HG02943 (cell line): ENCODE data around the gene MAGI1.

Source experiments
- ATAC-seq: cut with Tn5 transposase; IDR thresholded peaks from one replicate; pipeline ENCODE4 v1.9.1; 2021; ENCODE audit warnings: mild to moderate bottlenecking, low read depth, moderate library complexity; ENCODE audit not compliant: unreplicated experiment

The MAGI1 gene

DNA sequence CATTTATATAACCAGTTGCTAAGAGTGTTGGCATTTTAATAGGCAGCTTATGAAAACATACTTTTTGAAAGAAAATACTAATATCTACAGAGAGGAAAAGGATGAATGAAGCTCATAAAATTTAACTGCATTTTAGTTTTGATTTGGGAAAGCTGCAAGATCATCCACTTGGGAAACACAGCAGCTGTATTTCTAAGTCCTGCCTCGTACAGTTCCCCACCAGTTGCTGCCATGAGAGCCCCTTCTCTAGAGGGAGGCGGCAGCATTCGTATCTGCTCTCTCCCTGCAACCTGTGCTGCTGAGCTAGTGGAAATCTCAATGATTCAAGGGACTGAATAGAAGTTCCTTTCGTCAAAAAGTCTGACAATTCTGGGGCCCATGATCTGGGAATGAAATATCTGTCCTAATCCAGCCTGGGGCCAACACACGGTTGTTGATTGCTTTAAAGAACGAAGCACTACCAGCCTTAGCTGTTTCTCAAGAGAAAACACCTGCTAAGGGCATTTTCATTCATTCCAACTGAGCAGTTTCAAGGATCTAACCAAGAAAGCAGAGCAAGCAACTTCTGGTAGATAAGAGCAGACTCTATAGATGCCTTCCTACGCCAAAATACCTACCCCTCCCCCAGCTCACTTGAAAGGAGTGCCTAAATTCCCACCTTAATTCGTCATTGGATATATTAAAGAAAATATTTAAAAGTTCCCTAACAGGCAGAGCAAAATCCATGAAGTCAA is 223.7 kb downstream of the MAGI1 start:
- ATAC-seq, result no peak

DNA sequence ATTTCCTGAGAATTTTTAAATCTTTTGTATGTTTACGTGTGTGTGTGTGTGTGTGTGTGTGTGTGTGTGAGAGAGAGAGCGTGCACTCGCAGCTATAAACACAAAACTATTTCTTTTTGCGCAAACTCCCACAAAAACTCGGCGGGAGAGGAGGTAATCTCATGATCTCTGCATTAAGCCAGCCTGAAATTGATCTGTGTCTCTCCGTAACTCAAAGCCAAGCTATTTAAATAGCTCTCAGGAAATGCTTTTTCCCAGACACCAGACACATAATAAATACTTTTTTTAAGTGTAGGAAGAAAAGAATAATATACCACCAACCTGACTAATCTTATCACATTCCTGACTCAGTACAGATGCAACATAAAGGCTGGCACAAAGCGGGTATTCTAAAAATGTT is 226.8 kb downstream of the MAGI1 start:
- ATAC-seq, result no peak

GRCh38 chr3:65811086-65811761 is 227.5 kb downstream of the MAGI1 start:
- ATAC-seq, result no peak

GRCh38 chr3:65810302-65810701 is 228.4 kb downstream of the MAGI1 start:
- no peak for ATAC-seq

DNA sequence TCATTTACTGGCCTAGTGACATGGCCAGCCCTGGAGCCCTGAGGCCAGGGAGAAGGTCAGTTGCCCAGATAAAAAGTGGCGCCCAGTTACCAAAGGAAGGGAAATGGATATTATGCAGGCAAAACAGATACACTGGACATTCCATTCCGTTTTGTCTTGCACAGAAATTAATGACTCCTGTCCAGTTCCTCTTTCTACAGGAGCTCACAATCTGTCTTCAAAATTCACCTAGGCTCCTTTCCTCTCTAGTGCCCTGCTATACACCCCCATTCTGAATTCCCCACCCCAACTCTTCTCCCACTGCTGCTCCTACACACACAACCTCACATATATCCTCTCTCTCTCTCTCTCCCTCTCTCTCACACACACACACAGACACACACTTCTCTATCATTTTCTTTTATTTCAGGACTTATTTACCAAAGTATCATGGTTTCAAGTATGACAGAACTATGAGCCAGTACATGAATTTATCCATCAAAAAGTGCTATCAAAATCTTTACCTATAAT is 229.0 kb downstream of the MAGI1 start:
- ATAC-seq, result no peak

DNA sequence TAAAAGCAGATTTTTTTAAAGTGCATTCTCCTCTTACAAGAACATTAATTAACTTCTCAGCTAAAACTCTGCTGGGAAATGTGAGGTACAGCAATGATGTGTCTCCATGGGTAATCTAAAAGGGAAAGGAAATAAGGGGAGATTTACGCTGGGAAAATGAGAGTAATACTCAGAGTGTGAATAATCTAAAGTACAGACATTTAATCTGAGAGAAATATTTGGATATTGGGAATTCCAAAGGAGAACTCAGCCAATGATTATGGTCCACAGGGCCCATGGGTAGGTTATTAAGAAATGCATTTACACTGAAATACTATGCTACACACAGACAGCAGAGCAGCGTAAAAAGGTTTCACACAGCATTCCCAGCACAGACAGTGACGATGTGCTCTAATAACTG is 229.9 kb downstream of the MAGI1 start:
- ATAC-seq, result no peak

- ATAC-seq, result no peak
These were observed 230.3 kb downstream of the MAGI1 start for GRCh38 chr3:65808407-65808806.

DNA sequence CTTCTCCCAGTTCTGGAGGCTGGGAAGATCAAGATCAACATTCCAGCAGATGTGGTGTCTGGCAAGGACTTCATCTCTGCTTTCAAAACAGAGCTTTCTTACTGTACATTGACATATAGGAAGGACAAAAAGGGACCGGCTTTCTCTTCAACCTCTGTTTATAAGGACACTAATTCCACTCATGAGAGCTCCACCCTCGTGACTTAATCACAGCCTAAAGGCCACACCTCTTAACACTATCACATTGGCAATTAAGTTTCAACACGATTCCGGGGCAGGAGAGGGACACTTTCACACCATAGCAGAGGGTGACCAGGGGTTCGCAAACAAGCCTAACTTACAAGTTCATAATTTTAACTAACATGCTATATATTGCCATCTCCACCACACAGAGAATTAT is 231.5 kb downstream of the MAGI1 start:
- ATAC-seq, result no peak

DNA sequence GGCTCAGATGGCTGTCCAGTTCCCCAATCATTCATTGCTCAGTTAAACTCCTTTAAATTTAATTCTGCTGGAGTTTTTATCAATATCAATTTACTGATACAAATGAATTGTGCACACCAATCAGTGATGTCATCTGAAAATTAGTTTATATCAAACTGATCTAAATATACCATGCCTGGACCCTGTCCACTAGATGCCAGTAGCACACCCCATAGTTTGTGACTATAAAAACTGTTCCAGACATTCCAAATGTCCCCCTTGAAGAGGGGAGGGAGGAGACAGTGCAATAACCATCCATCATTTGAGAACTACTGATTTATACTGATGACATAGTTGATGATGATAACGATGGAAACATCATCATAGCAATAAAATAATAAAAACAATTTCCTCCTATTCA is 232.1 kb downstream of the MAGI1 start:
- no peak for ATAC-seq

GRCh38 chr3:65796676-65797075 is 242.0 kb downstream of the MAGI1 start:
- ATAC-seq, result no peak

DNA sequence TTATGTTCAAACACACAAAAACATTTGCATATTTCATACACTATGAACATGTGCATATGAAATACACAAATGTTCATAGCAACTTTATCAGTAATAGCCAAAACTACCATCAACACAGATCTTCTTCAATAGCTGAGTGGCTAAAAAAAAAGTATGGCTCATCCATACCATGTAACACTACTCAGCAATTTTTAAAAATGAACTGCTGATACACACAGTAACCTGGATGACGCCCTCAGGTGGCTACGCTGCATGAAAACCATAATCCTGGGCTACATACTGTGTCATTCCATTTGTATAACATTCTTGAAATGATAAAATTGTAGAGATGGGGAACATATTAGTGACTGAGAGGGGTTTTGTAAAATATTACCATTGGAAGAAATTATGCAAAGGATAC is 243.6 kb downstream of the MAGI1 start:
- ATAC-seq, result no peak

GRCh38 chr3:65793495-65794200 is 245.1 kb downstream of the MAGI1 start:
- no peak for ATAC-seq

- no peak for ATAC-seq
These were observed 250.3 kb downstream of the MAGI1 start for GRCh38 chr3:65788461-65788860.

DNA sequence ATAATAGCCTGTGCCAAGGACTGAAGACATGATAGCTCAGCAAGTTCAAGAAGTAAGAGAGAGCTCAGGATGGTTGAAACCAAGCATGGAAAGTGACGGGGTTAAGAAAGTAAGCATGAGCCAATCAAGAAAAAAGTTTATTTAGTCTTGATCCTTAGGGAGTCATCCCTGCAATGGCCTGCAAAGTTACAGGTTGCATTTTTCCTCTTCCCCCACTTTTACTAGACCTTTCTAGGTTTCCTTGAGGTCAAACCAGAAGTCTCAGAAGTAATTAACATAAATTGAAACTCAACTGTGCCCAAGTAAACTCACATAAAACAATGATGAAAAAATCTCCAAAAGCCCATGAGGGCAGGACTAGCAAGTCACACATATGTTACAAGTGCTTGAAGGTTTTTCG is 250.9 kb downstream of the MAGI1 start:
- ATAC-seq, result no peak

DNA sequence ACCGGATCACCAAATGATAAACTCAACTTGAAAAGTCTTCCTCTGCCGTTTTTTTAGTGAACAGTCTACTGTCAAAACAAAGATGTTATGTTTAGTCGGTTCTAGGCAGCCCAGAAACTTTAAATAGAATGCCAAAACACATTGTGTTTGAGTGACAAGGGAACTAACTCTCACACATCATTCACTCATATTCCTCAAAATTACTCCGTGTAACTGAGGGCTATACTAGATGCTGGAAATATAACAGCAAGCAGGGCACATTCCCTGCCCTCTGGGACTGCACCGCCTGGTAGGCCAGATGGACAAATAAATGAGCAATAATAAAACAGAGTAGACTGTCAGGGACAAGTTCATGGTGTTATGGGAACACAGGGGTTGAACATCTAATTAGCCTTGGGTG is 251.4 kb downstream of the MAGI1 start:
- no peak for ATAC-seq

DNA sequence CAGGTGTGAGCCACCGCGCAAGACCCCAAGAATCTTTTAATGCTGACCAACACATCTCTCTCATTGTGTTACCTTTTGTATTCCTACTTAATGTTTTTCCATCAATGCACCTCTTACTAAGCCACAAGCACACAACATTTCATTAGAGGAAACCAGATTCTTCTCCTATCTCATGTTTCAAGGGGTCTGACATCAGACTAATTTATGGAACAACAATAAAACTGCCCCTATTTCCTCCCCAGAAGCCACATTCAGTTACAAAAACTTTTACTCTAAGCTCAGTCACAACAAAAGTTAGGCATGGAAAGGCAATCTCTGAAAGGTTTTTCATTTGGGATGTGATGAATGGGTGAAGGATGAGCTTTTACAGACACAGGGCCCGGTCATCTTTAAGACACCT is 251.8 kb downstream of the MAGI1 start:
- no peak for ATAC-seq

DNA sequence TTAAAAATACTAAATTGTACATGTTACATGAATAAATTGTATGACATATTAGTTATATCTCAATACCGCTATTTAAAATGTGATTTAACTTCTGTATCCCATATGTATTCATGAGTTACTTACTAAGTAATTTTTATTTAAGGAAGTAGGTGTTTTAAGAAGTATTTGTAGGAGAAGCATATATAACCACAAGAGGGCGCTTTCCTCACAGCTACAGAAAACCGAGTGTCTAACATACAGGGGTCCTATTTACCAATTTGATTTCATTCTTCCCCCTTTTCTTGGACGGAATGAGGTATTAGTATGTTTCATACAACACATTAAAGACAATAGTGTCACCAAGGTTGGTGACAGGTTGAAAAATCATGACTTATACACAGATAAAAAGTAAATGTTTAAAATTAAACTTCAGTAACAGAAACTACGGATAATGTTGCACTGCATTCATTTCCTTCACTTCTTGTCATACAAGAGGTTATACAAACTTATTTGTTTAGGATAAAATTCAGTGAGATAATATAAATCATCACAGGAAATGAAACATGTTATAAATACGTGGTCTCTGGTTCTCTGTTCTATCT is 253.6 kb downstream of the MAGI1 start:
- no peak for ATAC-seq

DNA sequence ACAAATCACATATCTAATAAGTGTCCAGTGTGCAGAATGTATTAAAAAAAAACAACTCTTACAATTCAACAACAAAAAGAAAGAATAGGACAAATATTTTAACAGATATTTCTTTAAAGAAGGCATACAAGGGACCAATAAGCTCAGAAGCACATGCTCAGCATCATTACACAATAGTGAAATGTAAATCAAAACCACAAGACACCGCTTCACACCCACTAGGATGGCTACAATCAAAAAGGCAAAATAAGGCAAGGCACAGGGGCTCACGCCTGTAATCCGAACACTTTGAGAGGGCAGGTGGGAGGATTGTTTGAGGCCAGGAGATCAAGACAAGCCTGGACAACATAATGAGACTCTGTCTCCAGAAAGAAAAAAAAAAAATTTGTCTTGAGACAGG is 255.6 kb downstream of the MAGI1 start:
- ATAC-seq, result no peak

- no peak for ATAC-seq
These were observed 257.1 kb downstream of the MAGI1 start for GRCh38 chr3:65781594-65781993.

DNA sequence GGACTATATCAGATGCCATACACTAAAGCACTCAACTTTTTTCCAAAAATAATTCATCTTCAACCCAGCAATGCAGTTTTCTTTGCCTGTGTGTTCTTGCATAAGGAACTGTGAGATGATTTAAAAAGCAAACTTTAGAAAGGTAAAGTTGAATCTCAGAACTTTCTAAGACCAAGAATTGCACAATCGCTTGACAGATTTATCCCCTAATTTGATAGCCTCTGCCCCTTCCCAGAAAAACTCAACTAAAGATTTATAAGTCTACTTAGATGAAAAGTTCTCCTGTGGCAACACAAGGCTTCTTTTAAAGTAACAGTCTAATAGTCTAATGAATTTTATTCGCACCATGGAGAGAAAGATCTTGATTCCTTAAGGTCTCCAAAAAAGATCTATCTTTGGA is 259.3 kb downstream of the MAGI1 start:
- no peak for ATAC-seq

DNA sequence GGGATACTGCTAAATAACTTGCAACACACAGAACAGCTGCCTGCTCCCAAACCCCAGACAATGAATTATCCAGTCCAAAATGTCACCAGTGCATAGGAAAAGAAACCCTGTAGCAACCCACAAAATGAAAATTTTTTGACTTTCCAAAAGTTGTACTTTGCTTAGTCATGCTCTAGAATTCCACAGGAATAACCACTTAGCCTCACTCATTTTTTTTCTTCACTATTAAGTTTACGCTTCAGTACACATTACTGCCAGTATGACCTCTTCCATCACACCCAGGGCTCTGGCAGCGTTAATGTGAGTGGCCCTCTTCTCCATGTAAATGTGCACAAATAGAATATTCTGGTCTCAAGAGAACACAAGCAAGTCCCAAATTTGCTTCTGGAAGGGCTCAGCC is 259.8 kb downstream of the MAGI1 start:
- no peak for ATAC-seq
